Measurements from ENCODE around the gene LSM4.

Gene LSM4

GRCh38 chr19:18269070-18269723 is 53.7 kb downstream of the LSM4 start:
- H2BK15ac ChIP-seq (ENCODE audit: low read length): no peak overlapping the region
- H2BK5ac ChIP-seq (ENCODE audit: low read length): no peak overlapping the region
- no peak overlapping the region for H3K9ac ChIP-seq (ENCODE audit: low read depth, low read length, poor library complexity)
- no peak overlapping the region for H4K91ac ChIP-seq (ENCODE audit: low read depth, low read length, poor library complexity)
- peak overlapping the region; percentile 41 for H2BK12ac ChIP-seq (ENCODE audit: low read length)
- no peaks in the 10 kb centered on the region for H3K9me3 ChIP-seq (replicated peaks in 1 of 2; ENCODE audit: control insufficient read depth in 2 of 2, insufficient read depth in 1 of 2, low read depth in 1 of 2, low read length in 2 of 2)
- no peaks in the 10 kb centered on the region for H3K4me1 ChIP-seq (ENCODE audit: control insufficient read depth in 2 of 2, insufficient read depth in 1 of 2, low read depth in 1 of 2, low read length in 2 of 2)
- H3K14ac ChIP-seq (ENCODE audit: low read length): no peak overlapping the region
- peaks cover 20 to 36% of the 10 kb centered on the region in 2 donors for H3K36me3 ChIP-seq (replicated peaks in 1 of 2; ENCODE audit: control insufficient read depth in 2 of 2, insufficient read depth in 2 of 2, low read length in 2 of 2)
- no peak overlapping the region for H3K23ac ChIP-seq (ENCODE audit: low read depth, low read length, poor library complexity)
- peaks cover 6% of the 10 kb centered on the region for H3K79me1 ChIP-seq (ENCODE audit: low read depth, low read length)
- H3K27me3 ChIP-seq (ENCODE audit: control insufficient read depth in 3 of 3, insufficient read depth in 3 of 3, low read depth in 1 of 3, low read length in 3 of 3): no peaks in the 10 kb centered on the region
- no peak overlapping the region for H4K8ac ChIP-seq (ENCODE audit: low read depth, low read length)
- WGBS, 2 donors (ENCODE audit: extremely low coverage in 2 of 2, insufficient read length in 2 of 2, insufficient replicate concordance in 1 of 2): no CpG with 5 or more reads among the region's 2 CpGs
- no peak overlapping the region for H2BK120ac ChIP-seq (ENCODE audit: low read depth, low read length)
- H2AFZ ChIP-seq (ENCODE audit: low read length): no peak overlapping the region
- no peak for DNase-seq (ENCODE audit: low spot score)
- no peak overlapping the region for H3K4me3 ChIP-seq (ENCODE audit: low read length in 2 of 2)
- no peak overlapping the region for H3K18ac ChIP-seq (ENCODE audit: low read length)
- H2AK5ac ChIP-seq (ENCODE audit: low read depth, low read length): no peak overlapping the region
- no peak overlapping the region for H3K4ac ChIP-seq (ENCODE audit: low read length)
- H3K27ac ChIP-seq (replicated peaks; ENCODE audit: low read length): no peak overlapping the region
- H3K4me2 ChIP-seq (ENCODE audit: insufficient read depth, low read length, poor library complexity, severe bottlenecking): no peak overlapping the region

- no peak for DNase-seq (ENCODE audit: low spot score)
- no peak overlapping the region for H3K9ac ChIP-seq (ENCODE audit: low read depth, low read length, poor library complexity)
- no peak overlapping the region for H3K4me3 ChIP-seq (ENCODE audit: low read length in 2 of 2)
- no peak overlapping the region for H3K18ac ChIP-seq (ENCODE audit: low read length)
- no peak overlapping the region for H2BK120ac ChIP-seq (ENCODE audit: low read depth, low read length)
- no peaks in the 10 kb centered on the region for H3K9me3 ChIP-seq (replicated peaks in 1 of 2; ENCODE audit: control insufficient read depth in 2 of 2, insufficient read depth in 1 of 2, low read depth in 1 of 2, low read length in 2 of 2)
- no peak overlapping the region for H2AFZ ChIP-seq (ENCODE audit: low read length)
- H4K91ac ChIP-seq (ENCODE audit: low read depth, low read length, poor library complexity): no peak overlapping the region
- no peak overlapping the region for H4K8ac ChIP-seq (ENCODE audit: low read depth, low read length)
- no peak overlapping the region for H2BK15ac ChIP-seq (ENCODE audit: low read length)
- no peak overlapping the region for H2BK5ac ChIP-seq (ENCODE audit: low read length)
- H2AK5ac ChIP-seq (ENCODE audit: low read depth, low read length): no peak overlapping the region
- no CpG with 5 or more reads among the region's 42 CpGs for WGBS, 2 donors (ENCODE audit: extremely low coverage in 2 of 2, insufficient read length in 2 of 2, insufficient replicate concordance in 1 of 2)
- H3K27ac ChIP-seq (replicated peaks; ENCODE audit: low read length): no peak overlapping the region
- no peak overlapping the region for H3K4ac ChIP-seq (ENCODE audit: low read length)
- no peak overlapping the region for H3K14ac ChIP-seq (ENCODE audit: low read length)
- H3K4me1 ChIP-seq (ENCODE audit: control insufficient read depth in 2 of 2, insufficient read depth in 1 of 2, low read depth in 1 of 2, low read length in 2 of 2): peaks cover 0 to 3% of the 10 kb centered on the region in 2 donors
- H3K4me2 ChIP-seq (ENCODE audit: insufficient read depth, low read length, poor library complexity, severe bottlenecking): no peak overlapping the region
- peaks cover 4% of the 10 kb centered on the region for H3K79me1 ChIP-seq (ENCODE audit: low read depth, low read length)
- no peaks in the 10 kb centered on the region for H3K27me3 ChIP-seq (ENCODE audit: control insufficient read depth in 3 of 3, insufficient read depth in 3 of 3, low read depth in 1 of 3, low read length in 3 of 3)
- peaks cover 20 to 38% of the 10 kb centered on the region in 2 donors for H3K36me3 ChIP-seq (replicated peaks in 1 of 2; ENCODE audit: control insufficient read depth in 2 of 2, insufficient read depth in 2 of 2, low read length in 2 of 2)
- H3K23ac ChIP-seq (ENCODE audit: low read depth, low read length, poor library complexity): peak overlapping the region; percentile 25
- no peak overlapping the region for H2BK12ac ChIP-seq (ENCODE audit: low read length)
These were observed 55.8 kb downstream of the LSM4 start for GRCh38 chr19:18266771-18267686.

GRCh38 chr19:18265582-18265981 is 57.3 kb downstream of the LSM4 start:
- no peak for DNase-seq (ENCODE audit: low spot score)
- Histone ChIP-seq H3K27me3 (ENCODE audit: control insufficient read depth in 3 of 3, insufficient read depth in 3 of 3, low read depth in 1 of 3, low read length in 3 of 3) (peaks cover 0 to 3% (median 0%) of the 10 kb centered on the region in 3 experiments), H3K4me3 (ENCODE audit: low read length in 2 of 2) (no peak overlapping the region), H2BK120ac (ENCODE audit: low read depth, low read length) (no peak overlapping the region), H3K18ac (ENCODE audit: low read length) (no peak overlapping the region), H3K9me3 (replicated peaks in 1 of 2; ENCODE audit: control insufficient read depth in 2 of 2, insufficient read depth in 1 of 2, low read depth in 1 of 2, low read length in 2 of 2) (peaks cover 0 to 2% of the 10 kb centered on the region in 2 donors), H3K36me3 (replicated peaks in 1 of 2; ENCODE audit: control insufficient read depth in 2 of 2, insufficient read depth in 2 of 2, low read length in 2 of 2) (peaks cover 20 to 38% of the 10 kb centered on the region in 2 donors), H4K91ac (ENCODE audit: low read depth, low read length, poor library complexity) (no peak overlapping the region), H3K9ac (ENCODE audit: low read depth, low read length, poor library complexity) (no peak overlapping the region), H2AK5ac (ENCODE audit: low read depth, low read length) (no peak overlapping the region), H3K23ac (ENCODE audit: low read depth, low read length, poor library complexity) (no peak overlapping the region), H3K4me1 (ENCODE audit: control insufficient read depth in 2 of 2, insufficient read depth in 1 of 2, low read depth in 1 of 2, low read length in 2 of 2) (peaks cover 0 to 3% of the 10 kb centered on the region in 2 donors), H3K79me1 (ENCODE audit: low read depth, low read length) (peaks cover 4% of the 10 kb centered on the region), H3K27ac (replicated peaks; ENCODE audit: low read length) (no peak overlapping the region), H2BK12ac (ENCODE audit: low read length) (no peak overlapping the region), H2BK15ac (ENCODE audit: low read length) (no peak overlapping the region), H2AFZ (ENCODE audit: low read length) (no peak overlapping the region), H2BK5ac (ENCODE audit: low read length) (no peak overlapping the region), H3K4ac (ENCODE audit: low read length) (no peak overlapping the region), H3K14ac (ENCODE audit: low read length) (no peak overlapping the region), H3K4me2 (ENCODE audit: insufficient read depth, low read length, poor library complexity, severe bottlenecking) (no peak overlapping the region), H4K8ac (ENCODE audit: low read depth, low read length) (no peak overlapping the region)
- no CpG with 5 or more reads among the region's 7 CpGs for WGBS, 2 donors (ENCODE audit: extremely low coverage in 2 of 2, insufficient read length in 2 of 2, insufficient replicate concordance in 1 of 2)

GRCh38 chr19:18264971-18265540 is 57.8 kb downstream of the LSM4 start:
- Histone ChIP-seq H4K8ac (ENCODE audit: low read depth, low read length) (no peak overlapping the region), H3K4ac (ENCODE audit: low read length) (no peak overlapping the region), H2BK15ac (ENCODE audit: low read length) (no peak overlapping the region), H2AK5ac (ENCODE audit: low read depth, low read length) (no peak overlapping the region), H2BK12ac (ENCODE audit: low read length) (no peak overlapping the region), H2BK5ac (ENCODE audit: low read length) (peak overlapping the region; percentile 75), H3K9me3 (replicated peaks in 1 of 2; ENCODE audit: control insufficient read depth in 2 of 2, insufficient read depth in 1 of 2, low read depth in 1 of 2, low read length in 2 of 2) (peaks cover 0 to 2% of the 10 kb centered on the region in 2 donors), H3K36me3 (replicated peaks in 1 of 2; ENCODE audit: control insufficient read depth in 2 of 2, insufficient read depth in 2 of 2, low read length in 2 of 2) (peaks cover 20 to 38% of the 10 kb centered on the region in 2 donors), H2AFZ (ENCODE audit: low read length) (no peak overlapping the region), H3K9ac (ENCODE audit: low read depth, low read length, poor library complexity) (peak overlapping the region; percentile 60), H3K27me3 (ENCODE audit: control insufficient read depth in 3 of 3, insufficient read depth in 3 of 3, low read depth in 1 of 3, low read length in 3 of 3) (peaks cover 0 to 3% (median 0%) of the 10 kb centered on the region in 3 experiments), H4K91ac (ENCODE audit: low read depth, low read length, poor library complexity) (no peak overlapping the region), H3K79me1 (ENCODE audit: low read depth, low read length) (peaks cover 4% of the 10 kb centered on the region), H3K18ac (ENCODE audit: low read length) (peak overlapping the region; percentile 17), H3K27ac (replicated peaks; ENCODE audit: low read length) (no peak overlapping the region), H3K4me3 (ENCODE audit: low read length in 2 of 2) (peak overlapping the region in 1 of 2 donors; percentile 49), H3K14ac (ENCODE audit: low read length) (peak overlapping the region; percentile 87), H3K23ac (ENCODE audit: low read depth, low read length, poor library complexity) (peak overlapping the region; percentile 65), H3K4me1 (ENCODE audit: control insufficient read depth in 2 of 2, insufficient read depth in 1 of 2, low read depth in 1 of 2, low read length in 2 of 2) (peaks cover 0 to 3% of the 10 kb centered on the region in 2 donors), H2BK120ac (ENCODE audit: low read depth, low read length) (no peak overlapping the region), H3K4me2 (ENCODE audit: insufficient read depth, low read length, poor library complexity, severe bottlenecking) (no peak overlapping the region)
- no peak for DNase-seq (ENCODE audit: low spot score)
- no CpG with 5 or more reads among the region's 23 CpGs for WGBS, 2 donors (ENCODE audit: extremely low coverage in 2 of 2, insufficient read length in 2 of 2, insufficient replicate concordance in 1 of 2)
